SH-SY5Y (cell line): ENCODE measurements around the gene SAE1.

Experiments used
- GATA2 ChIP-seq: IDR thresholded peaks from 2 replicates; pipeline ENCODE4 v1.6.1; 2011; ENCODE audit warnings: mild to moderate bottlenecking, low read depth, low read length
- GATA3 ChIP-seq: IDR thresholded peaks from 2 replicates; pipeline ENCODE4 v1.6.1; 2011; ENCODE audit warnings: low read depth, mild to moderate bottlenecking, low read length, moderate library complexity

DNA sequence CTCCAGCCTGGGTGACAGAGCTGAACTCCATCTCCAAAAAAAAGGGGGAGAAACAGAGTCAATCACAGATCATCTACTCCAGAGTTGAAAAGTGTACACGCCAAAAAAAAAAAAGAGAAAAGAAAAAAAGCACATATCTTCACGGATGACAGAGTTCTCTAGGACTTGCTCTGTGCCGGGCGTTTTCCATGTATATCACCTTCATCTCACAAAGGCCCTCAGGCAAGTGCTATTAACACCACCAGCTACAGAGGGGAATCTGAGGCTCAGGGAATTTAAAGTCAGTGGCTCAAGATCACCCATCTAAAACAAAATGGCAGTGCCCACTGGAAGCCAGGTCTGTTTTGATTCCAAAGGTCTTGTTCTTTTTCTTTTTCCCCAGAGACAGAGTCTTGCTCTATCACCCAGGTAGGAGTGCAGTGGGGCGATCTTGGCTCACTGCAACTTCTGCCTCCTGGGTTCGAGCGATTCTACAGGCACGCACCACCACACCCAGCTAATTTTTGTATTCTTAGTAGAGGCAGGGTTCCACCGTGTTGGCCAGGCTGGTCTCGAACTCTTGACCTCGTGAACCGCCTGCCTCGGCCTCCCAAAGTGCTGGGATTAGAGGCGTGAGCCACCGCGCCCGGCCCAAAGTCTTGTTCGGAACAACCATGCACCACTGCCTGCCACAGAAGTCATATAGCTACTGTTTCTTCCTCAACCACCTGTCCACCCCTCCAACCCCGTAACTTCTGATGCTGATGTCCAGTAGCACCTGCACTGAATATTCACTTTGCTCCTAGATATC, 42.2 kb downstream of the SAE1 start:
- TF ChIP-seq GATA3 (no peak), GATA2 (no peak)
